SK-N-SH (cell line): ENCODE measurements around the gene NR6A1.

Experiments used
- CHD2 ChIP-seq: fragments of 150-350 bp; IDR thresholded peaks from 2 replicates; pipeline ENCODE4 v1.6.1; 2018; ENCODE audit warnings: low read length; ENCODE audit not compliant: partially characterized antibody
- GATA2 ChIP-seq: sonication (generic); formaldehyde crosslinking; IDR thresholded peaks from 2 replicates; pipeline ENCODE4 v1.5.0; 2020; ENCODE audit warnings: mild to moderate bottlenecking, missing genetic modification reagents
- MAX ChIP-seq: IDR thresholded peaks from 2 replicates; pipeline ENCODE4 v1.4.0; 2012; ENCODE audit warnings: low read depth
- MXI1 ChIP-seq: IDR thresholded peaks from 2 replicates; pipeline ENCODE4 v1.6.1; 2012; ENCODE audit warnings: mild to moderate bottlenecking, low read depth, low read length, improper control_type of control experiment
- POLR2AphosphoS5 ChIP-seq: IDR thresholded peaks from 2 replicates; pipeline ENCODE4 v1.6.1; 2012; ENCODE audit warnings: low read depth, low read length
- RAD21 ChIP-seq: IDR thresholded peaks from 2 replicates; pipeline ENCODE4 v1.6.1; 2012; ENCODE audit warnings: mild to moderate bottlenecking, low read length
- RCOR1 ChIP-seq: fragments of 150-350 bp; IDR thresholded peaks from 2 replicates; pipeline ENCODE4 v1.6.1; 2017; ENCODE audit warnings: antibody characterized with exemption, low read length
- REST ChIP-seq: IDR thresholded peaks from 2 replicates; pipeline ENCODE4 v1.6.1; 2012; ENCODE audit warnings: mild to moderate bottlenecking, low read depth, low read length, moderate library complexity
- SIN3A ChIP-seq: IDR thresholded peaks from 2 replicates; pipeline ENCODE4 v1.6.1; 2012; ENCODE audit warnings: low read depth, mild to moderate bottlenecking, low read length, moderate library complexity, borderline replicate concordance
- SMC3 ChIP-seq: IDR thresholded peaks from 2 replicates; pipeline ENCODE4 v1.6.1; 2012; ENCODE audit warnings: low read depth, low read length, improper control_type of control experiment
- USF2 ChIP-seq: fragments of 150-350 bp; IDR thresholded peaks from 2 replicates; pipeline ENCODE4 v1.6.1; 2017; ENCODE audit warnings: antibody characterized with exemption, low read length, low read depth, borderline replicate concordance
- YY1 ChIP-seq: IDR thresholded peaks from 2 replicates; pipeline ENCODE4 v1.4.0; 2012; ENCODE audit warnings: low read depth, mild to moderate bottlenecking
- TF ChIP-seq, protein P1 (sequence below): fragments of 200-600 bp; sonication (generic); IDR thresholded peaks from 2 replicates; pipeline ENCODE4 v1.6.1; 2017; ENCODE audit warnings: antibody characterized with exemption, mild to moderate bottlenecking, moderate library complexity
- TF ChIP-seq, protein P2 (sequence below): IDR thresholded peaks from 2 replicates; pipeline ENCODE4 v1.4.0; 2012; ENCODE audit warnings: low read depth, borderline replicate concordance

DNA sequence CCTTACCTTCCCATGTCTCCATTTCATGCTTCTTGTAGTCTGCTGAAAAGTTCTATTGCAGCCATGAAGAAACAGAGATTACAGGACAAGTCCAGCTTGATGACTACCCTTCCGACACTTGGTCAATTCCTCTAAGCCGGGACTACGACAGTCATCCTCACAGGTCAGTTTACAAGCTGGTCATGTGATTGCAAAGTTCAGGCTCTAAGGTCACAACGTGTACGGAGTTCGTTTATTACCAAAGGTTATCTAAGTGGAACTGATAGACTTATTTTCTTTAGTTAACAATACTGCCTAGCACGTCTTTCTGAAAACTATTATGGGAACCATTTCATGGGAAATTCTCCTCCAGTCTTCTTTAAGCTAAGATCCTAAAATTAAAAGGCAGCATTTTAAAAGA lies 175.4 kb downstream of the NR6A1 start:
- TF ChIP-seq, protein P1, sequence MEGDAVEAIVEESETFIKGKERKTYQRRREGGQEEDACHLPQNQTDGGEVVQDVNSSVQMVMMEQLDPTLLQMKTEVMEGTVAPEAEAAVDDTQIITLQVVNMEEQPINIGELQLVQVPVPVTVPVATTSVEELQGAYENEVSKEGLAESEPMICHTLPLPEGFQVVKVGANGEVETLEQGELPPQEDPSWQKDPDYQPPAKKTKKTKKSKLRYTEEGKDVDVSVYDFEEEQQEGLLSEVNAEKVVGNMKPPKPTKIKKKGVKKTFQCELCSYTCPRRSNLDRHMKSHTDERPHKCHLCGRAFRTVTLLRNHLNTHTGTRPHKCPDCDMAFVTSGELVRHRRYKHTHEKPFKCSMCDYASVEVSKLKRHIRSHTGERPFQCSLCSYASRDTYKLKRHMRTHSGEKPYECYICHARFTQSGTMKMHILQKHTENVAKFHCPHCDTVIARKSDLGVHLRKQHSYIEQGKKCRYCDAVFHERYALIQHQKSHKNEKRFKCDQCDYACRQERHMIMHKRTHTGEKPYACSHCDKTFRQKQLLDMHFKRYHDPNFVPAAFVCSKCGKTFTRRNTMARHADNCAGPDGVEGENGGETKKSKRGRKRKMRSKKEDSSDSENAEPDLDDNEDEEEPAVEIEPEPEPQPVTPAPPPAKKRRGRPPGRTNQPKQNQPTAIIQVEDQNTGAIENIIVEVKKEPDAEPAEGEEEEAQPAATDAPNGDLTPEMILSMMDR = no peak
- no peak for TF ChIP-seq YY1
- TF ChIP-seq MXI1 = no peak
- no peak for TF ChIP-seq CHD2
- TF ChIP-seq MAX = no peak
- TF ChIP-seq, protein P2, sequence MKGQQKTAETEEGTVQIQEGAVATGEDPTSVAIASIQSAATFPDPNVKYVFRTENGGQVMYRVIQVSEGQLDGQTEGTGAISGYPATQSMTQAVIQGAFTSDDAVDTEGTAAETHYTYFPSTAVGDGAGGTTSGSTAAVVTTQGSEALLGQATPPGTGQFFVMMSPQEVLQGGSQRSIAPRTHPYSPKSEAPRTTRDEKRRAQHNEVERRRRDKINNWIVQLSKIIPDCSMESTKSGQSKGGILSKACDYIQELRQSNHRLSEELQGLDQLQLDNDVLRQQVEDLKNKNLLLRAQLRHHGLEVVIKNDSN = no peak
- TF ChIP-seq REST = no peak
- no peak for TF ChIP-seq USF2
- TF ChIP-seq SMC3 = no peak
- no peak for TF ChIP-seq POLR2AphosphoS5
- TF ChIP-seq SIN3A = no peak
- TF ChIP-seq RCOR1 = no peak
- no peak for TF ChIP-seq GATA2 (CRISPR knock-in tag)
- no peak for TF ChIP-seq RAD21
